Mucosa of descending colon (tissue), 3 donors: ENCODE measurements around the gene RBCK1. TPM values are rescaled to one million over a fixed set of nuclear protein-coding genes. Genes with fewer than 3 reads are reported as not detected.

Source experiments
- ATAC-seq: fragments of 200-7000 bp; cut with Tn5 transposase; one replicate; pipeline ENCODE4 v1.9.1; 2020; ENCODE audit warnings: mild to moderate bottlenecking, moderate library complexity
- DNase-seq, 3 donors: peaks; one replicate each; pipeline ENCODE4 v3.0.0-alpha.2; 2020
- H3K36me3 ChIP-seq: fragments of 200-600 bp; one replicate; pipeline ENCODE4 v1.8.0; 2021; ENCODE audit warnings: low read depth, mild to moderate bottlenecking
- H3K4me1 ChIP-seq: fragments of 200-600 bp; one replicate; pipeline ENCODE4 v1.8.0; 2021; ENCODE audit warnings: low read depth, mild to moderate bottlenecking
- H3K4me3 ChIP-seq: fragments of 200-600 bp; one replicate; pipeline ENCODE4 v1.8.0; 2021; ENCODE audit warnings: mild to moderate bottlenecking
- H3K9me3 ChIP-seq: fragments of 200-600 bp; one replicate; pipeline ENCODE4 v1.8.0; 2021; ENCODE audit warnings: mild to moderate bottlenecking
- CTCF ChIP-seq: fragments of 200-600 bp; IDR thresholded peaks from one replicate; pipeline ENCODE4 v1.8.0; 2022; ENCODE audit warnings: antibody characterized with exemption, mild to moderate bottlenecking
- intact Hi-C, 2 donors: fragments of 100-400 bp; cut with DNase I in 1 of 2; cut with micrococcal nuclease in 1 of 2; formaldehyde crosslinking; loops; one replicate each; pipeline versions ENCODE4 v1.11.0 to v1.11.1; 2022; cut with DNase I, micrococcal nuclease
- total RNA-seq, 3 donors: library from RNA; stranded (reverse); fragmentation: NEBNext Ultra II Directional in 2 of 3; extraction: Animal tissue kit (Norgen Biotek cat#: 25700) in 2 of 3; gene quantifications; one replicate each; pipeline versions ENCODE4 v1.2.1 to v1.2.4, GENCODE V29; 2021 to 2023
- donor health status: DM: no; HTN: no; CAD: no; lungs with moderate emphysema.
- donor health status: DM: no; HTN: no; CAD: no.
- donor health status: DM: no; HTN: yes; CAD: no.

The RBCK1 gene
- total RNA-seq, 3 donors from 2014 or later: 97.5 to 124 (median 117) TPM

- ATAC-seq (no peak), DNase-seq (no peak)
- no peak for TF ChIP-seq CTCF
- Histone ChIP-seq H3K36me3 (no peaks in the 10 kb centered on the region), H3K4me1 (no peaks in the 10 kb centered on the region), H3K9me3 (no peaks in the 10 kb centered on the region), H3K4me3 (no peak overlapping the region)
- intact Hi-C loops: no loop called here
Measured at GRCh38 chr20:460180-460579, 52.1 kb downstream of the RBCK1 start.

DNA sequence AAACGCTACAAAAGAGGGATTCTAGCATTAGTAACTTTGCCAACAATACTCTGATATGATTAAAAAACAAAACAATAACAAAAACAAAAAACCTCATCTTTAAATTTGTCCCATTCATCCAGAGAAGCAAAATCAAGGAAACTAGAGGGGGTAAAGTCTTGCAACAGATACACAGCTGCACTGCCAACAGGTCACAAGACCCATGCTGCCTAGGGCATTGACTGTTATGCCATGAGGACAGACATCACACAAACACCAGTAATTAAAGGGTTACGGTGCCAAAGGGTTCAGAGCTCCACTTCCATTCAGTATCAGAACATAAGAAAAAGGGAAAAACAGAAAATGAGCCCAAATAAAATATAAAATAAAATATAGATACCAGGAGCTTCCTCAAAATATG lies 52.6 kb downstream of the RBCK1 start:
- Histone ChIP-seq H3K9me3 (no peaks in the 10 kb centered on the region), H3K36me3 (no peaks in the 10 kb centered on the region), H3K4me1 (no peaks in the 10 kb centered on the region), H3K4me3 (no peak overlapping the region)
- intact Hi-C loops: no loop called here
- TF ChIP-seq CTCF: no peak
- ATAC-seq (no peak), DNase-seq (peak in 1 of 3 donors; percentile 19)

- Histone ChIP-seq H3K36me3 (no peaks in the 10 kb centered on the region), H3K4me1 (no peaks in the 10 kb centered on the region), H3K9me3 (no peaks in the 10 kb centered on the region), H3K4me3 (peak overlapping the region; percentile 85)
- TF ChIP-seq CTCF: no peak
- ATAC-seq: peak; percentile 64
- intact Hi-C loops: no loop called here
- peak; percentile 56 to 77 (median 72) for DNase-seq
Measured at GRCh38 chr20:461254-462198, 53.4 kb downstream of the RBCK1 start.

- peak within 1 kb of the TSS; percentile 85 for H3K4me3 ChIP-seq
- intact Hi-C loops: no loop called here
Measured at GRCh38 chr20:462199-462991, 54.3 kb downstream of the RBCK1 start, which contains the start of gene TBC1D20. TBC1D20 (minus strand) TSS chr20:462533; CDS start chr20:462405, 128 bp downstream.

More at GRCh38 chr20:462199-462991, 54.3 kb downstream of the RBCK1 start, which contains the start of gene TBC1D20:
- DNase-seq (peak; percentile 85 to 91 (median 91)), ATAC-seq (peak; percentile 98)
- Histone ChIP-seq H3K36me3 (no peaks in the 10 kb centered on the region), H3K4me1 (no peaks in the 10 kb centered on the region), H3K9me3 (no peaks in the 10 kb centered on the region)
- TF ChIP-seq CTCF: no peak
